ENCODE results near the gene PLAGL2. TPM values are rescaled to one million over a fixed set of nuclear protein-coding genes. Genes with fewer than 3 reads are reported as not detected.

Gene PLAGL2
- total and polyA plus RNA-seq, 9 of the 15 experiments (the other 6 are each of a cell fraction or from before 2014, with no cell fraction given): 3.1 to 24.3 (median 6.4) TPM

DNA sequence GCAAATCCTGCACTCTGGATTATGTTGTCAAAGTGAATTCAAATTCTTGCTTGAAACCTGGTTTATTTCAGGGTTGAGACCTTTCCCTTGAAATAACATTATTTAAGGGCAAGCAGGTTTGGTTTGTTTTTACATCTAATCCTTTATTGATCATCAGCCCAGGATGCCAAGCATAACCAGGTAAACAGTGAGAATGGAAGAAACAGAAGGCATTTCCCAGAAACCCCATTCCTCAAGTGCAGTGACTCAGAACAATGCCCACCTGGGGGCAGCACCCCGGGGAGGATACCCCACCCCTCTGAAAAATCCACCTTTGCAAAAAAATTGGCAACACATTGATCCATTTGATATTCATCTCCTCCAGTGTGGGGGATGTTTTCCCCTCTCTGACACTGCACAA lies 32.7 kb upstream of the PLAGL2 start:
- no peaks in the 10 kb centered on the region for H3K27me3 ChIP-seq (ENCODE audit: control insufficient read depth in 2 of 2, insufficient read depth in 2 of 2, low read length in 2 of 2)
- ATAC-seq (no peak), DNase-seq (ENCODE audit: extremely low read depth in 1 of 4, low spot score in 3 of 4) (peak in 1 of 4 experiments; percentile 23), FAIRE-seq (no peak)
- no TSS peak for BruUV-seq (replicated peaks)
- H3K36me3 ChIP-seq (ENCODE audit: control insufficient read depth, insufficient read depth, low read length): peaks cover 14% of the 10 kb centered on the region; the same call in 2 of the 3 replicates
- H3K9me3 ChIP-seq (replicated peaks; ENCODE audit: control insufficient read depth, insufficient read depth, low read depth, low read length): no peaks in the 10 kb centered on the region
- H3K4me3 ChIP-seq: no peak overlapping the region
- H3K9ac ChIP-seq (ENCODE audit: insufficient read depth in 1 of 2, low read depth in 2 of 2, low read length in 2 of 2): no peak overlapping the region
- in situ Hi-C loops (cut with MboI) (no loop called here), intact Hi-C loops (cut with micrococcal nuclease) (no loop called here)
- H4K20me1 ChIP-seq (replicated peaks; ENCODE audit: control insufficient read depth, insufficient read depth, low read length): peaks cover 4% of the 10 kb centered on the region; the same call in 1 of the 2 replicates
- ChIA-PET POLR2A (interaction anchor here (0.6 to 1.0 kb wide), 2 partner anchors 53 to 286 kb away, joined by 3 to 4 read pairs; no protein-coding TSS in a partner anchor), CTCF (ENCODE audit: low intra/inter-chr PET ratio) (interaction anchor here (0.6 kb wide), 1 partner anchor 215 kb away, joined by 5 read pairs; no protein-coding TSS in a partner anchor)
- H3K79me2 ChIP-seq (ENCODE audit: control insufficient read depth, insufficient read depth, low read length): no peaks in the 10 kb centered on the region
- no peaks in the 10 kb centered on the region for H3K4me1 ChIP-seq (replicated peaks in 1 of 2; ENCODE audit: control insufficient read depth in 2 of 2, insufficient read depth in 2 of 2, low read length in 2 of 2)
- WGBS (ENCODE audit: insufficient coverage, low coverage, missing lambda C conversion rate): 11% methylated on average over 1 of the region's 1 CpG
- no peak overlapping the region for H3K4me2 ChIP-seq (ENCODE audit: insufficient read depth, low read length)
- no peak overlapping the region for H3K27ac ChIP-seq (ENCODE audit: extremely low read depth, low read depth, low read length)
- no peaks in the 10 kb centered on the region for H3K9me1 ChIP-seq (ENCODE audit: control insufficient read depth, insufficient read depth, low read length)
- TF ChIP-seq CC2D1A (IDR thresholded peaks at IDR 0.05): no peak
- TF ChIP-seq, protein P1, sequence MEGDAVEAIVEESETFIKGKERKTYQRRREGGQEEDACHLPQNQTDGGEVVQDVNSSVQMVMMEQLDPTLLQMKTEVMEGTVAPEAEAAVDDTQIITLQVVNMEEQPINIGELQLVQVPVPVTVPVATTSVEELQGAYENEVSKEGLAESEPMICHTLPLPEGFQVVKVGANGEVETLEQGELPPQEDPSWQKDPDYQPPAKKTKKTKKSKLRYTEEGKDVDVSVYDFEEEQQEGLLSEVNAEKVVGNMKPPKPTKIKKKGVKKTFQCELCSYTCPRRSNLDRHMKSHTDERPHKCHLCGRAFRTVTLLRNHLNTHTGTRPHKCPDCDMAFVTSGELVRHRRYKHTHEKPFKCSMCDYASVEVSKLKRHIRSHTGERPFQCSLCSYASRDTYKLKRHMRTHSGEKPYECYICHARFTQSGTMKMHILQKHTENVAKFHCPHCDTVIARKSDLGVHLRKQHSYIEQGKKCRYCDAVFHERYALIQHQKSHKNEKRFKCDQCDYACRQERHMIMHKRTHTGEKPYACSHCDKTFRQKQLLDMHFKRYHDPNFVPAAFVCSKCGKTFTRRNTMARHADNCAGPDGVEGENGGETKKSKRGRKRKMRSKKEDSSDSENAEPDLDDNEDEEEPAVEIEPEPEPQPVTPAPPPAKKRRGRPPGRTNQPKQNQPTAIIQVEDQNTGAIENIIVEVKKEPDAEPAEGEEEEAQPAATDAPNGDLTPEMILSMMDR (IDR thresholded peaks at IDR 0.05 in 2 of 3, conservative IDR thresholded peaks at IDR 0.05 in 1 of 3; ENCODE audit: insufficient read depth in 2 of 3, low read depth in 1 of 3, low read length in 3 of 3): peak in 2 of 3 experiments; percentile 24 to 26; a peak in 1 of 6 replicates
- H2AFZ ChIP-seq (ENCODE audit: low read depth, low read length): no peak overlapping the region
